ENCODE results near the gene DLK1.

Gene DLK1

GRCh38 chr14:100762901-100763300 is 36.2 kb downstream of the DLK1 start:
- no peaks in the 10 kb centered on the region for H3K9me3 ChIP-seq (ENCODE audit: control insufficient read depth, low read length)
- H3K36me3 ChIP-seq (ENCODE audit: control insufficient read depth, insufficient read depth, low read length), result no peaks in the 10 kb centered on the region
- H3K4me3 ChIP-seq (ENCODE audit: extremely low read depth, insufficient read depth, low read length, poor library complexity, severe bottlenecking), result no peak overlapping the region
- WGBS, 2 experiments (ENCODE audit: insufficient coverage in 2 of 2), result 97 to 98% methylated on average over 4 to 5 of the region's 8 CpGs
- no peaks in the 10 kb centered on the region for H3K4me1 ChIP-seq (ENCODE audit: control insufficient read depth, insufficient read depth, low read length, poor library complexity, severe bottlenecking)
- H3K27ac ChIP-seq (ENCODE audit: low read depth, low read length, severe bottlenecking), result no peak overlapping the region

DNA sequence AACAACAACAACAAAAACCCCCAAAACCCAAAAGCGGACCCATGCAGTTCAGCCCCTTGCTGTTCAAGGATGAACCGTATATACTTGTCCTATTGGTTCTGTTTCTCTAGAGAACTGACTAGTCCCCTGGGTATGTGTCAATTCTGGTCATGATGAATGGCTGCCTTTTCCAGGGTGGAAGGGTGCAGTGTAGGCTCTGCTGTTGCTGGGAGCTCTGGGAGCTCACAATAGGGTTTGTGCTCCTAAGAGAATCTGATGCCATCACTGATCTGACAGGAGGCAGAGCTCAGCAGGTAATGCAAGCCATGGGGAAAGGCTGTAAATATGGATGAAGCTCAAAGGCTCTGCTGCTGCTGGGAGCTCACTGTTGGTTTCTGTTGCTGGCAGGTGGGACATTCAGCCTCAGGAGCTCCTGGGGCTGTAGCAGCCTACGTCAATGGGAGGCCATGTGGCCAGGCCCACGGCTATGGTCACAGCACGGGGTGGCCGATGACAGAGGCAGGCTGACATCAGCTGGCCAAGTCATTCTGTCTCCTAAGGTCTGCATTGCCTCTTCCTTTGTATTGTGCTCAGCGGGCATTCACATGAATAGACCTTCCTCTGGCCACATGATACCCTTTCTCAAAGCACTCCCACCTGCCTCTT is 37.9 kb downstream of the DLK1 start:
- Histone ChIP-seq H3K27ac (ENCODE audit: low read depth, low read length, severe bottlenecking) (no peak overlapping the region), H3K4me3 (ENCODE audit: extremely low read depth, insufficient read depth, low read length, poor library complexity, severe bottlenecking) (no peak overlapping the region), H3K4me1 (ENCODE audit: control insufficient read depth, insufficient read depth, low read length, poor library complexity, severe bottlenecking) (no peaks in the 10 kb centered on the region), H3K36me3 (ENCODE audit: control insufficient read depth, insufficient read depth, low read length) (no peaks in the 10 kb centered on the region), H3K9me3 (ENCODE audit: control insufficient read depth, low read length) (no peaks in the 10 kb centered on the region)
- WGBS, 2 experiments (ENCODE audit: insufficient coverage in 2 of 2), result 38 to 64% methylated on average over 5 to 6 of the region's 7 CpGs

DNA sequence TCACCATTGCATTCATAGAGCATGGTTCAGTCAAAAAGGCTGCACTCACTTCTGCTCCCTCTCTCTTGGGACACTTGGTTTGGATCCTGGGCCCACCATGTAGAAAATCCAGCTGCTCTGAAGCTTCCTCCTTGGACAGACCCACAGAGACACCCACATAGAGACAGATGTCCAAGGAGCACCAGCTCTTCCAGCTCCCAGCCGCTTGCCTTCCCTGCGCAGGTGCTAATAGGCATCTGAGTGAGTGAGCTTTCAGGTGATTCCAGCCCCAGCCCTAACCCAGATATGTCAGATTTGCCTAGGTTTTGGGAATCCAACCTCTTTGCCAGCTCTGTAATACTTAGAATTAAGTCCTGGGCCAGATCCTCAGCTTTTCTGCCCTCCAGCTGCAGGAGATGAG is 38.6 kb downstream of the DLK1 start:
- no peak overlapping the region for H3K27ac ChIP-seq (ENCODE audit: low read depth, low read length, severe bottlenecking)
- 86 to 92% methylated on average over 2 of the region's 2 CpGs for WGBS, 2 experiments (ENCODE audit: insufficient coverage in 2 of 2)
- H3K36me3 ChIP-seq (ENCODE audit: control insufficient read depth, insufficient read depth, low read length), result no peaks in the 10 kb centered on the region
- peaks cover 1% of the 10 kb centered on the region for H3K9me3 ChIP-seq (ENCODE audit: control insufficient read depth, low read length)
- no peaks in the 10 kb centered on the region for H3K4me1 ChIP-seq (ENCODE audit: control insufficient read depth, insufficient read depth, low read length, poor library complexity, severe bottlenecking)
- H3K4me3 ChIP-seq (ENCODE audit: extremely low read depth, insufficient read depth, low read length, poor library complexity, severe bottlenecking), result no peak overlapping the region

- no peaks in the 10 kb centered on the region for H3K4me1 ChIP-seq (ENCODE audit: control insufficient read depth, insufficient read depth, low read length, poor library complexity, severe bottlenecking)
- H3K27ac ChIP-seq (ENCODE audit: low read depth, low read length, severe bottlenecking), result no peak overlapping the region
- H3K9me3 ChIP-seq (ENCODE audit: control insufficient read depth, low read length), result peaks cover 8% of the 10 kb centered on the region
- H3K4me3 ChIP-seq (ENCODE audit: extremely low read depth, insufficient read depth, low read length, poor library complexity, severe bottlenecking), result no peak overlapping the region
- no peaks in the 10 kb centered on the region for H3K36me3 ChIP-seq (ENCODE audit: control insufficient read depth, insufficient read depth, low read length)
- 92 to 93% methylated on average over 5 to 6 of the region's 7 CpGs for WGBS, 2 experiments (ENCODE audit: insufficient coverage in 2 of 2)
Observed at GRCh38 chr14:100765991-100766390, 39.3 kb downstream of the DLK1 start.

DNA sequence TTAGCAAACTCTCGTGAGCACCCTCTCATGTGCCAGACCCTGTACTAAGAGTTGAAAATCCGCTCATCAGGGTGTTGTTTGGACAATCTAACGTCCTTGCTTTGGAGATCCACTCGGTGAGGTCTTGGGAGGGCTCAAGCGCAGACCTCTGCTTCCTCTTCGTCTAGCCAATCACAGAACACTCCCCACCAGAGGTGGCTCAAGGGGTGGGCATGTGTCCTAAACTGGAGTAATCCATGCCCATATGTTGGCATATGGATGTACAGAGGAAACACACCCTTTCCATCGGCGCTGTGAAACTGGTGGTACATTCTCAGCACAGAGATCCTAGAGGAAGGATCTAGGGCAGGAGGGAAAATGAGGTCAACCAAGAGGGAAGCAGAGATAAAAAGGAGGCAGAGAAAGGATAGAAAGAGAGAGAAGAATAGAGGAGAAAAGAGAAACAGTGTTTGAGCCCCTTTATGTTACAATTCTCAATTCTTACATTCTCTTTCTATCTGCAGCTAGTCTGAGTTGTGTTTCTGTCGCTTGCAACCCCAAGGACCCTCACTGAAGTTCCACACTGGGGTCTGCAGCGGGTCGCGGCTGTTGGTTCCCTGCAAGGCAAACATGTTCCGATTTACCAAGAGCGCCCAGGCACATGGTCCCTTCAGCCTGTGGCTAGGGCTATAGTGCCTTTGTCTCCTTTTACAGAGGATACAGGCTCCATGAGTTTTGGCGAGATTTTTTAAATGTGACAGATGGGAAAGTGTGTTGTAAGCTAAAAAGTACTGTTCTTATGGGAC is 40.5 kb downstream of the DLK1 start:
- Histone ChIP-seq H3K36me3 (ENCODE audit: control insufficient read depth, insufficient read depth, low read length) (no peaks in the 10 kb centered on the region), H3K9me3 (ENCODE audit: control insufficient read depth, low read length) (peaks cover 16% of the 10 kb centered on the region), H3K4me1 (ENCODE audit: control insufficient read depth, insufficient read depth, low read length, poor library complexity, severe bottlenecking) (no peaks in the 10 kb centered on the region), H3K27ac (ENCODE audit: low read depth, low read length, severe bottlenecking) (no peak overlapping the region), H3K4me3 (ENCODE audit: extremely low read depth, insufficient read depth, low read length, poor library complexity, severe bottlenecking) (no peak overlapping the region)
- WGBS, 2 experiments (ENCODE audit: insufficient coverage in 2 of 2), result 92 to 94% methylated on average over 11 of the region's 15 CpGs

- Histone ChIP-seq H3K27ac (ENCODE audit: low read depth, low read length, severe bottlenecking) (no peak overlapping the region), H3K36me3 (ENCODE audit: control insufficient read depth, insufficient read depth, low read length) (no peaks in the 10 kb centered on the region), H3K4me1 (ENCODE audit: control insufficient read depth, insufficient read depth, low read length, poor library complexity, severe bottlenecking) (no peaks in the 10 kb centered on the region), H3K9me3 (ENCODE audit: control insufficient read depth, low read length) (peaks cover 16% of the 10 kb centered on the region), H3K4me3 (ENCODE audit: extremely low read depth, insufficient read depth, low read length, poor library complexity, severe bottlenecking) (no peak overlapping the region)
- 89 to 93% methylated on average over 13 of the region's 14 CpGs for WGBS, 2 experiments (ENCODE audit: insufficient coverage in 2 of 2)
Observed at GRCh38 chr14:100767788-100768536, 41.3 kb downstream of the DLK1 start.

GRCh38 chr14:100769035-100769939 is 42.6 kb downstream of the DLK1 start:
- WGBS, 2 experiments (ENCODE audit: insufficient coverage in 2 of 2), result 91 to 97% methylated on average over 29 to 30 of the region's 32 CpGs
- no peaks in the 10 kb centered on the region for H3K36me3 ChIP-seq (ENCODE audit: control insufficient read depth, insufficient read depth, low read length)
- no peaks in the 10 kb centered on the region for H3K4me1 ChIP-seq (ENCODE audit: control insufficient read depth, insufficient read depth, low read length, poor library complexity, severe bottlenecking)
- H3K27ac ChIP-seq (ENCODE audit: low read depth, low read length, severe bottlenecking), result no peak overlapping the region
- no peak overlapping the region for H3K4me3 ChIP-seq (ENCODE audit: extremely low read depth, insufficient read depth, low read length, poor library complexity, severe bottlenecking)
- H3K9me3 ChIP-seq (ENCODE audit: control insufficient read depth, low read length), result peaks cover 16% of the 10 kb centered on the region

DNA sequence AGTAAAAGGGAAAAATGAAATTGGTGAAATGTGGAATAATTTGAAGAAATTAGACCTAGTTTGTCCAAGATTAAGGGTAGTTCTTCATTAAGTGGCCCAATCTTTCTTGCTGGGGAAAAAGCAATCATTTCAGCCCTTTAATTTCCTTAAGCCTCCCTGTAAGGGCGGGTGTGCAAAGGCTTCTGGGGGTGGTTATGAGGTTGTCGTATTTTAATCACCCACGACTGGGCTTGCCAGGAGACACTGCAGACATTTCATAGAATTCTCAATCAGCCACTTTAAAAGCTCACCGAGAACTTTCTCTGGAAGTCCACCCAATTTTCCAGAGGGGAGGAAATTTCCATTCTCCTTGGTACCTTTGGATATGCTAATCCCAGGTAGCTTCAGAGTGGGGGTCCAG is 43.4 kb downstream of the DLK1 start:
- peak overlapping the region; percentile 8 for H3K27ac ChIP-seq (ENCODE audit: low read depth, low read length, severe bottlenecking)

DNA sequence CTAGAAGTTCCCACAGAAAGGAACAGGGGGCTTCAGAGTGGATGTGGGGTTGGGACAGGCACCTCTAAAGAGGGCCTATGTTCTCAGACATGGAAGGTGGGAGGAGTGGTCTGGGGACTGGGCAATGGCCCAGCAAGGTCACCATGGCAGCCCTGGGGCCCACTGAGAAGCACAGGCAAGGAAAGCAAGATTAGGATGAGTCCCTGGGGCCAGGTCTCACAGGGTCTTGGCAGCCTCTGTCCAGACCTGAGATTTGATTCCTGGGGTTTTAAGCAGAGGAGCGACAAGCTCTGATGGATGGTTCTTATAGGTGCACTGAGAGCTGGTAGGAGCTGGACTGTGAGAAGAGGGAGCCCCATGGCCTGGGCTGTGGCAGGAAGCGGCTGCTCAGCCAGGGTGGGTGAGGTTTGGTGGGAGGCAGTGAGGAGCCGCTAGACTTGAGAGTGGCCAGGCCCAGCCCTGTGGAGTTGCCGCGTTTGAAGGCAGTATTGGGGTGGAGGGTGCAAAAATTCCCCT is 44.0 kb downstream of the DLK1 start:
- H3K27ac ChIP-seq (ENCODE audit: low read depth, low read length, severe bottlenecking), result peak overlapping the region; percentile 8
- WGBS, 2 experiments (ENCODE audit: insufficient coverage in 2 of 2), result 89 to 100% methylated on average over 1 of the region's 5 CpGs
- peaks cover 16% of the 10 kb centered on the region for H3K9me3 ChIP-seq (ENCODE audit: control insufficient read depth, low read length)
- no peak overlapping the region for H3K4me3 ChIP-seq (ENCODE audit: extremely low read depth, insufficient read depth, low read length, poor library complexity, severe bottlenecking)
- H3K36me3 ChIP-seq (ENCODE audit: control insufficient read depth, insufficient read depth, low read length), result no peaks in the 10 kb centered on the region
- peaks cover 5% of the 10 kb centered on the region for H3K4me1 ChIP-seq (ENCODE audit: control insufficient read depth, insufficient read depth, low read length, poor library complexity, severe bottlenecking)

More for the DNA sequence above, 43.4 kb downstream of the DLK1 start:
- no peaks in the 10 kb centered on the region for H3K4me1 ChIP-seq (ENCODE audit: control insufficient read depth, insufficient read depth, low read length, poor library complexity, severe bottlenecking)
- H3K36me3 ChIP-seq (ENCODE audit: control insufficient read depth, insufficient read depth, low read length), result no peaks in the 10 kb centered on the region
- no peak overlapping the region for H3K4me3 ChIP-seq (ENCODE audit: extremely low read depth, insufficient read depth, low read length, poor library complexity, severe bottlenecking)
- WGBS, 2 experiments (ENCODE audit: insufficient coverage in 2 of 2), result 86% methylated on average over 1 of the region's 4 CpGs; no CpG with 5 or more reads in 1 of the 2 experiments
- peaks cover 16% of the 10 kb centered on the region for H3K9me3 ChIP-seq (ENCODE audit: control insufficient read depth, low read length)
